ENCODE results near the gene SPDL1. TPM values are rescaled to one million over a fixed set of nuclear protein-coding genes. Genes with fewer than 3 reads are reported as not detected.

Gene SPDL1
- total and polyA plus RNA-seq, 2 of the 4 experiments (the other 2 are of a cell fraction), result 18.8 to 29.4 TPM

DNA sequence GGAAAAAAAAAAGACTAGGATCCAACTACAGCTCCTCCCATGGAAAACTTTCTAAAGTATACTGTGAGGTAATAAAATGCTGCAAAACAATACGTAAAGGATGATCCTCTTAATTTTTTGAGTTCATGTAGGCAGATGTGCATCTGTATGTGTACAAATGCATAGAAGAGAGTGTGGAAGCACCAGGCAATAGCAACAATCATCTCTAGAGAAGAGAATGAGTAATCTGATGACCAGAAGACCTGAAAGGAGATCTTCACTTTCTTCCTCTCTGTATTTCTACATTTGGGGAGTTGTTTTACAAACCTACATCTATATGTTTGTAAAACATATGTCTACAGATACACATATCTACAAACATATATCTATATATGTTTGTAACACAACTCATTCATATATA, 29.3 kb upstream of the SPDL1 start:
- WGBS, 2 experiments (ENCODE audit: extremely low coverage in 2 of 2, insufficient read length in 1 of 2), result no CpG with 5 or more reads among the region's 1 CpG
- no peak for TF ChIP-seq RAD21 (IDR thresholded peaks at IDR 0.05; ENCODE audit: low read length)
- no peak for TF ChIP-seq RFX5 (IDR thresholded peaks at IDR 0.05; ENCODE audit: low read depth, low read length)
- TF ChIP-seq, protein P1, sequence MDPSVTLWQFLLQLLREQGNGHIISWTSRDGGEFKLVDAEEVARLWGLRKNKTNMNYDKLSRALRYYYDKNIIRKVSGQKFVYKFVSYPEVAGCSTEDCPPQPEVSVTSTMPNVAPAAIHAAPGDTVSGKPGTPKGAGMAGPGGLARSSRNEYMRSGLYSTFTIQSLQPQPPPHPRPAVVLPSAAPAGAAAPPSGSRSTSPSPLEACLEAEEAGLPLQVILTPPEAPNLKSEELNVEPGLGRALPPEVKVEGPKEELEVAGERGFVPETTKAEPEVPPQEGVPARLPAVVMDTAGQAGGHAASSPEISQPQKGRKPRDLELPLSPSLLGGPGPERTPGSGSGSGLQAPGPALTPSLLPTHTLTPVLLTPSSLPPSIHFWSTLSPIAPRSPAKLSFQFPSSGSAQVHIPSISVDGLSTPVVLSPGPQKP (IDR thresholded peaks at IDR 0.05; ENCODE audit: borderline replicate concordance, low read depth, low read length), result no peak
- no peak overlapping the region for H3K4me2 ChIP-seq (ENCODE audit: low read depth, low read length)
- H4K8ac ChIP-seq (ENCODE audit: low read depth in 2 of 2, low read length in 2 of 2), result no peak overlapping the region
- ATAC-seq (ENCODE audit: low read depth) (no peak), DNase-seq (no peak)
- H2BK15ac ChIP-seq (ENCODE audit: low read depth, low read length), result no peak overlapping the region
- H3K4me3 ChIP-seq (ENCODE audit: insufficient read depth, low read depth, low read length), result no peak overlapping the region
- H3K23ac ChIP-seq (ENCODE audit: low read depth, low read length), result no peak overlapping the region
- ChIA-PET POLR2A (ENCODE audit: unreplicated experiment) (no interaction called here), CTCF (no interaction called here)
- H3K4me1 ChIP-seq (ENCODE audit: control insufficient read depth, insufficient read depth, low read length), result no peaks in the 10 kb centered on the region
- H3K27ac ChIP-seq (ENCODE audit: insufficient read depth, low read length), result no peak overlapping the region
- no peaks in the 10 kb centered on the region for H3K79me1 ChIP-seq (ENCODE audit: low read depth in 1 of 2, low read length in 2 of 2)
- no peak overlapping the region for H3K9ac ChIP-seq (ENCODE audit: low read depth, low read length)
- H4K20me1 ChIP-seq (ENCODE audit: insufficient read depth, low read length), result no peaks in the 10 kb centered on the region
- H3K14ac ChIP-seq (replicated peaks; ENCODE audit: low read depth, low read length), result no peak overlapping the region
- no peaks in the 10 kb centered on the region for H3K36me3 ChIP-seq (ENCODE audit: control insufficient read depth, insufficient read depth, low read length)
- H2BK120ac ChIP-seq (ENCODE audit: low read depth, low read length), result no peak overlapping the region
- no peak overlapping the region for H2BK20ac ChIP-seq (ENCODE audit: low read depth, low read length)
- BruUV-seq (replicated peaks), result no TSS peak
- dilution Hi-C loops (cut with HindIII; ENCODE audit: low sequenced_read_pairs, unreplicated experiment), result no loop called here
- H2AK5ac ChIP-seq (ENCODE audit: low read depth, low read length), result no peak overlapping the region
- H3K56ac ChIP-seq (ENCODE audit: extremely low read depth, insufficient read depth, low read length), result no peak overlapping the region
- no peak overlapping the region for H2AFZ ChIP-seq (replicated peaks; ENCODE audit: low read length, poor library complexity)
- H4K91ac ChIP-seq (ENCODE audit: insufficient read depth, low read depth, low read length), result no peak overlapping the region
- no peaks in the 10 kb centered on the region for H3K9me3 ChIP-seq (ENCODE audit: control insufficient read depth, insufficient read depth, low read length)
- H2BK5ac ChIP-seq (ENCODE audit: low read depth, low read length, poor library complexity, severe bottlenecking), result no peak overlapping the region
- no peak overlapping the region for H4K5ac ChIP-seq (ENCODE audit: low read depth, low read length)
- intact Hi-C loops (cut with micrococcal nuclease), result no loop called here
- H3K27me3 ChIP-seq (ENCODE audit: control insufficient read depth, insufficient read depth, low read length), result no peaks in the 10 kb centered on the region
- H2AK9ac ChIP-seq (replicated peaks; ENCODE audit: low read depth, low read length, poor library complexity), result no peak overlapping the region
- no peaks in the 10 kb centered on the region for H3K9me1 ChIP-seq (ENCODE audit: insufficient read depth, low read length)
- H3K18ac ChIP-seq (ENCODE audit: low read depth, low read length), result no peak overlapping the region
- in situ Hi-C loops (cut with MboI; ENCODE audit: low sequenced_read_pairs), result loop anchor here (25.0 kb wide), 1 partner anchor 867 kb away; no protein-coding TSS in a partner anchor
- H3K4ac ChIP-seq (ENCODE audit: low read depth, low read length), result no peak overlapping the region

All from IMR-90 (cell line).